ENCODE measurements around the gene TRIP4. TPM values are rescaled to one million over a fixed set of nuclear protein-coding genes. Genes with fewer than 3 reads are reported as not detected.

Gene TRIP4
- total and polyA plus RNA-seq, 9 of the 15 experiments (the other 6 are each of a cell fraction or from before 2014, with no cell fraction given) = 7.6 to 23.3 (median 16.7) TPM

- TF ChIP-seq, protein P1, sequence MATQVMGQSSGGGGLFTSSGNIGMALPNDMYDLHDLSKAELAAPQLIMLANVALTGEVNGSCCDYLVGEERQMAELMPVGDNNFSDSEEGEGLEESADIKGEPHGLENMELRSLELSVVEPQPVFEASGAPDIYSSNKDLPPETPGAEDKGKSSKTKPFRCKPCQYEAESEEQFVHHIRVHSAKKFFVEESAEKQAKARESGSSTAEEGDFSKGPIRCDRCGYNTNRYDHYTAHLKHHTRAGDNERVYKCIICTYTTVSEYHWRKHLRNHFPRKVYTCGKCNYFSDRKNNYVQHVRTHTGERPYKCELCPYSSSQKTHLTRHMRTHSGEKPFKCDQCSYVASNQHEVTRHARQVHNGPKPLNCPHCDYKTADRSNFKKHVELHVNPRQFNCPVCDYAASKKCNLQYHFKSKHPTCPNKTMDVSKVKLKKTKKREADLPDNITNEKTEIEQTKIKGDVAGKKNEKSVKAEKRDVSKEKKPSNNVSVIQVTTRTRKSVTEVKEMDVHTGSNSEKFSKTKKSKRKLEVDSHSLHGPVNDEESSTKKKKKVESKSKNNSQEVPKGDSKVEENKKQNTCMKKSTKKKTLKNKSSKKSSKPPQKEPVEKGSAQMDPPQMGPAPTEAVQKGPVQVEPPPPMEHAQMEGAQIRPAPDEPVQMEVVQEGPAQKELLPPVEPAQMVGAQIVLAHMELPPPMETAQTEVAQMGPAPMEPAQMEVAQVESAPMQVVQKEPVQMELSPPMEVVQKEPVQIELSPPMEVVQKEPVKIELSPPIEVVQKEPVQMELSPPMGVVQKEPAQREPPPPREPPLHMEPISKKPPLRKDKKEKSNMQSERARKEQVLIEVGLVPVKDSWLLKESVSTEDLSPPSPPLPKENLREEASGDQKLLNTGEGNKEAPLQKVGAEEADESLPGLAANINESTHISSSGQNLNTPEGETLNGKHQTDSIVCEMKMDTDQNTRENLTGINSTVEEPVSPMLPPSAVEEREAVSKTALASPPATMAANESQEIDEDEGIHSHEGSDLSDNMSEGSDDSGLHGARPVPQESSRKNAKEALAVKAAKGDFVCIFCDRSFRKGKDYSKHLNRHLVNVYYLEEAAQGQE (IDR thresholded peaks at IDR 0.05; ENCODE audit: borderline replicate concordance) = peak; percentile 23; the same call in 1 of the 2 replicates
- TF ChIP-seq, protein P1 (CRISPR knock-in tag; IDR thresholded peaks at IDR 0.05; ENCODE audit: low read depth) = no peak
- 0 out of 2 replicates have a peak, but pooled peaks have one; percentile 4 for TF ChIP-seq EP300 (IDR thresholded peaks at IDR 0.05; ENCODE audit: low read length)
- TF ChIP-seq ZZZ3 (IDR thresholded peaks at IDR 0.05) = 0 out of 2 replicates have a peak, but pooled peaks have one; percentile 61
- TF ChIP-seq SOX6 (IDR thresholded peaks at IDR 0.05) = 0 out of 2 replicates have a peak, but pooled peaks have one; percentile 12
- no peak for TF ChIP-seq ZNF12 (CRISPR knock-in tag; IDR thresholded peaks at IDR 0.05)
- TF ChIP-seq SMARCC2 (IDR thresholded peaks at IDR 0.05; ENCODE audit: low read depth) = peak; percentile 53; the same call in 1 of the 2 replicates
- TF ChIP-seq CHD1 (IDR thresholded peaks at IDR 0.05; ENCODE audit: low read length) = peak; percentile 36
- TF ChIP-seq, protein P2, sequence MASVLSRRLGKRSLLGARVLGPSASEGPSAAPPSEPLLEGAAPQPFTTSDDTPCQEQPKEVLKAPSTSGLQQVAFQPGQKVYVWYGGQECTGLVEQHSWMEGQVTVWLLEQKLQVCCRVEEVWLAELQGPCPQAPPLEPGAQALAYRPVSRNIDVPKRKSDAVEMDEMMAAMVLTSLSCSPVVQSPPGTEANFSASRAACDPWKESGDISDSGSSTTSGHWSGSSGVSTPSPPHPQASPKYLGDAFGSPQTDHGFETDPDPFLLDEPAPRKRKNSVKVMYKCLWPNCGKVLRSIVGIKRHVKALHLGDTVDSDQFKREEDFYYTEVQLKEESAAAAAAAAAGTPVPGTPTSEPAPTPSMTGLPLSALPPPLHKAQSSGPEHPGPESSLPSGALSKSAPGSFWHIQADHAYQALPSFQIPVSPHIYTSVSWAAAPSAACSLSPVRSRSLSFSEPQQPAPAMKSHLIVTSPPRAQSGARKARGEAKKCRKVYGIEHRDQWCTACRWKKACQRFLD (CRISPR knock-in tag; IDR thresholded peaks at IDR 0.05) = no peak
- no peak for TF ChIP-seq RNF2 (IDR thresholded peaks at IDR 0.05)
- no peak for TF ChIP-seq TRIM24 (IDR thresholded peaks at IDR 0.05)
- TF ChIP-seq, protein P3, sequence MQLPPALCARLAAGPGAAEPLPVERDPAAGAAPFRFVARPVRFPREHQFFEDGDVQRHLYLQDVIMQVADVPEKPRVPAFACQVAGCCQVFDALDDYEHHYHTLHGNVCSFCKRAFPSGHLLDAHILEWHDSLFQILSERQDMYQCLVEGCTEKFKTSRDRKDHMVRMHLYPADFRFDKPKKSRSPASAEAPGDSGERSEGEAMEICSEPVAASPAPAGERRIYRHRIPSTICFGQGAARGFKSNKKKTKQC (CRISPR knock-in tag; IDR thresholded peaks at IDR 0.05) = peak; percentile 41; the same call in 1 of the 2 replicates
- TF ChIP-seq SAP30 (IDR thresholded peaks at IDR 0.05; ENCODE audit: borderline replicate concordance, insufficient read depth, low read depth, low read length, poor library complexity, severe bottlenecking) = peak; percentile 86
- TF ChIP-seq TBP (optimal IDR thresholded peaks at IDR 0.05; ENCODE audit: low read depth, low read length) = peak; percentile 99
- TF ChIP-seq ZNF133 (CRISPR knock-in tag; IDR thresholded peaks at IDR 0.05) = no peak
- TF ChIP-seq ZNF766 (CRISPR knock-in tag; conservative IDR thresholded peaks at IDR 0.05) = no peak
- no peak for TF ChIP-seq SREBF1 (IDR thresholded peaks at IDR 0.05; ENCODE audit: borderline replicate concordance, low read depth, low read length)
- TF ChIP-seq SIN3B (IDR thresholded peaks at IDR 0.05; ENCODE audit: low read depth) = peak; percentile 84; the same call in 1 of the 2 replicates
Measured at GRCh38 chr15:64381000-64381751, 6.5 kb upstream of the TRIP4 start, which contains the start of gene PCLAF (continued).

Data from K562 (cell line).